HG02973 (cell line): Measurements from ENCODE around the gene P2RY14.

Experiments used
- ATAC-seq: cut with Tn5 transposase; IDR thresholded peaks from one replicate; pipeline ENCODE4 v1.9.1; 2021; ENCODE audit warnings: moderate library complexity; ENCODE audit not compliant: unreplicated experiment

The P2RY14 gene

GRCh38 chr3:151303751-151304150 lies 25.4 kb upstream of the P2RY14 start:
- ATAC-seq = no peak

GRCh38 chr3:151301787-151302186 lies 23.4 kb upstream of the P2RY14 start:
- ATAC-seq = no peak

GRCh38 chr3:151300539-151300938 lies 22.2 kb upstream of the P2RY14 start:
- no peak for ATAC-seq

GRCh38 chr3:151299006-151299405 lies 20.7 kb upstream of the P2RY14 start:
- ATAC-seq = no peak

- ATAC-seq = no peak
These were observed 19.1 kb upstream of the P2RY14 start for GRCh38 chr3:151297429-151297828.

- no peak for ATAC-seq
These were observed 17.9 kb upstream of the P2RY14 start for GRCh38 chr3:151296226-151296625.

GRCh38 chr3:151293127-151293526 lies 14.8 kb upstream of the P2RY14 start:
- no peak for ATAC-seq

GRCh38 chr3:151290673-151291072 lies 12.3 kb upstream of the P2RY14 start:
- no peak for ATAC-seq

- ATAC-seq = no peak
These were observed 11.1 kb upstream of the P2RY14 start for GRCh38 chr3:151289445-151289844.

GRCh38 chr3:151285940-151286339 lies 7.6 kb upstream of the P2RY14 start:
- no peak for ATAC-seq

GRCh38 chr3:151283907-151284461 lies 5.6 kb upstream of the P2RY14 start:
- no peak for ATAC-seq

- no peak for ATAC-seq
These were observed 5.0 kb upstream of the P2RY14 start for GRCh38 chr3:151283387-151283786.

GRCh38 chr3:151282921-151283320 lies 4.6 kb upstream of the P2RY14 start:
- ATAC-seq = peak; percentile 51

- no peak for ATAC-seq
These were observed 3.5 kb upstream of the P2RY14 start for GRCh38 chr3:151281671-151282324.

- peak; percentile 64 for ATAC-seq
These were observed 1.7 kb downstream of the P2RY14 start for GRCh38 chr3:151276687-151277042.

GRCh38 chr3:151276038-151276686 lies 2.2 kb downstream of the P2RY14 start:
- no peak for ATAC-seq

- no peak for ATAC-seq
These were observed 3.3 kb downstream of the P2RY14 start for GRCh38 chr3:151275091-151275490.

GRCh38 chr3:151269631-151270030 lies 8.7 kb downstream of the P2RY14 start:
- ATAC-seq = no peak

GRCh38 chr3:151268267-151269235 lies 9.8 kb downstream of the P2RY14 start:
- ATAC-seq = peak; percentile 38

- no peak for ATAC-seq
These were observed 11.3 kb downstream of the P2RY14 start for GRCh38 chr3:151267066-151267465.

GRCh38 chr3:151265866-151266265 lies 12.5 kb downstream of the P2RY14 start:
- ATAC-seq = peak; percentile 93
